Natural killer cell treated with Interleukin-12 subunit alpha and Interleukin-12 subunit beta and Interleukin-15 and Interleukin-18, amount 100 ng/mL, for 72 hours (primary cell): Measurements from ENCODE around the gene TMIE. TPM values are rescaled to one million over a fixed set of nuclear protein-coding genes. Genes with fewer than 3 reads are reported as not detected.
"Not testable (repeated sequence)": the region's sequence is repeated elsewhere in the genome, so short reads cannot be mapped to it uniquely, and the experiment has no call there.

Experiments
- ATAC-seq, 2 donors: fragments of 150-1000 bp; cut with Tn5 transposase in 1 of 2; sonication (Bioruptor Pico), chemical (Tn5 transposase) in 1 of 2; 2 replicates each; pipeline ENCODE4 v1.10.0; 2021
- DNase-seq: peaks from one replicate; pipeline ENCODE4 v3.0.0; 2022; ENCODE audit warnings: low spot score
- H3K27ac Mint-ChIP-seq, 2 donors: 1 replicate in 1 of 2; 2 replicates in 1 of 2; pipeline ENCODE4 v1.8.0; 2022; ENCODE audit warnings: mixed read lengths in 2 of 2, mild to moderate bottlenecking in 1 of 2, moderate library complexity in 1 of 2
- H3K27me3 Mint-ChIP-seq, 2 donors: 1 replicate in 1 of 2; 2 replicates in 1 of 2; pipeline ENCODE4 v1.8.0; 2022; ENCODE audit warnings: mixed read lengths in 2 of 2
- H3K36me3 Mint-ChIP-seq: one replicate; pipeline ENCODE4 v1.8.0; 2022; ENCODE audit warnings: mixed read lengths
- H3K4me1 Mint-ChIP-seq, 2 donors: 1 replicate in 1 of 2; 2 replicates in 1 of 2; pipeline ENCODE4 v1.8.0; 2022; ENCODE audit warnings: low read depth in 2 of 2, mixed read lengths in 2 of 2, mild to moderate bottlenecking in 1 of 2
- H3K4me3 Mint-ChIP-seq: one replicate; pipeline ENCODE4 v1.8.0; 2022; ENCODE audit warnings: mixed read lengths
- H3K9me3 Mint-ChIP-seq: 2 replicates; pipeline ENCODE4 v1.8.0; 2022; ENCODE audit warnings: mixed read lengths
- total RNA-seq, 2 donors: library from RNA; stranded (reverse); gene quantifications; one replicate each; pipeline ENCODE4 v1.2.3, GENCODE V29; 2022

The TMIE gene
- total RNA-seq, 2 donors from 2014 or later: not detected

DNA sequence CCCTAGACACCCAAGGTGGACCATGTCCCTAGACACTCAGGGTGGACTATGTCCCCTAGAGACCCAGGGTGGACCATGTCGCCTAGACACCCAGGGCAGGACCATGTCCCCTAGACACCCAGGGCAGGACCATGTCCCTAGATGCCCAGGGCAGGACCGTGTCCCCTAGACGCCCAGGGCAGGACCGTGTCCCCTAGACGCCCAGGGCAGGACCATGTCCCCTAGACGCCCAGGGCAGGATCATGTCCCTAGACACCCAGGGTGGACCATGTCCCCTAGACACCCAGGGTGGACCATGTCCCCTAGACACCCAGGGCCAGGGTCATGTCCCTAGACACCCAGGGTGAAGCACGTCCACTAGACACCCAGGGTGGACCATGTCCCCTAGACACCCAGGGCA is 3.2 kb downstream of the TMIE start:
- H3K4me1 Mint-ChIP-seq, DNase-seq, H3K27ac Mint-ChIP-seq, H3K36me3 Mint-ChIP-seq, ATAC-seq, H3K9me3 Mint-ChIP-seq, H3K27me3 Mint-ChIP-seq, H3K4me3 Mint-ChIP-seq: not testable (repeated sequence)

DNA sequence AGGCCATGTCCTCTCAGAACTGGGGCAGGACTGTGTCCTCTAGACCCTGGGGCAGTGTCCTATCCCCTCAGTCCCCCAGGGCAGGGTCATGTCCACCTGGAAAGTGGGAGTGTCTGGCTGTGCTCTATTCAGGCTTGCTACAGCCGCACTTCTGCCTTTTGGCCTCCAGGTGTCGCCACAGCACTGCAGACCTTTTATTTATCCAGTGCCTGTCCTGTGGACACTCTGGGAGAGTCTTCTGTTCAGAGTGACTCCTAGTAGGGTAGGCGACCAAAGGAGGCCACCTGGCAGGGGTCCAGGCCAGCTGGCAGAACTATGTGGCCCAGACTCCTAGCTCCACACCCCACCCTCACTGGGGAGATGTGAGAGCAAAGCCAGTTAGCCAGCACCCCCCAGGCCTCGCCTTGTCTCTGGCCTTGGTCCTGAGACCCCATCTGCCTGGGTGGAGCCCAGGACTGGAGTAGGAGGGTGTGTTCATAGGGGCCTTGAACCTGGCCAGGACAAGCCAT is 3.9 kb downstream of the TMIE start:
- Mint-ChIP-seq H3K4me3 (no peak overlapping the region), H3K9me3 (no peaks in the 10 kb centered on the region), H3K4me1 (no peaks in the 10 kb centered on the region), H3K27ac (no peak overlapping the region), H3K27me3 (peaks cover 9 to 10% of the 10 kb centered on the region in 2 donors), H3K36me3 (no peaks in the 10 kb centered on the region)
- DNase-seq (peak; percentile 70), ATAC-seq (peak; percentile 63 to 78)

DNA sequence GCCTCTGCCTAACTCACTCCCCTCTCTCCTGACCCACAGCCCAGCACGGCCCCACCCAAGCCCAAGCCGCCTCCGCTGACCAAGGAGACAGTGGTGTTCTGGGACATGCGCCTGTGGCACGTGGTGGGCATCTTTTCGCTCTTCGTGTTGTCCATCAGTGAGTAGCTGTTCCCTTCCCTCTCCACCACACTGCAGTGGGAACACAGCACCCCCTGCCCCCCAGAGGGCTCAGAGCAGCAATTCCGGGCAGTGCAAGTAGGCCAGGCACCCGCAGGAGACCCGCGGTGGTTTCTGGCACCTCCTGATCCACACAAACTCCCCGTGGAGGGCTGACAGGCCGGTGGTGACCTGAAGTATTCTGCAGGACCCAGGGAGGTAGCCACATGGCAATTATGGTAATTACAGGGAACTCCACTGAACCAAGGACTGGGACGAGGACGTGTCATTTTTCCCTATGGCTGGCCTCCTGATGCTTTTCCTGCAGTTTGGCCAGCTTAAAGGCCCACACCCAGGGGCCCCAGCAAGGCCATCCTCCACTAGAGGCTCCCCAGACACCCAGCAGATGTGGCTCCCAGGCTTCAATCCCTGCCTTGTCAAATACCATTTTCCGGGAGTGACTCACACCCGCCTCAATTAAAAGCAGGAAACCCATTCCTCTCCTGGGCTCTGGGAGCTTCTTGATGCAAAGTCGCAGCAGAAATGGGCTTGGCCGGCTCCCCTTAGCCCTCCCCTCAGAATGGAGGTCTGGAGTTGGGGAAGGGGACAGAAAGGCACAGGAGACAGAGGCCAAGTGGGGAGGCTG is 4.8 kb downstream of the TMIE start:
- Mint-ChIP-seq H3K9me3 (no peaks in the 10 kb centered on the region), H3K4me3 (no peak overlapping the region), H3K36me3 (no peaks in the 10 kb centered on the region), H3K27me3 (peaks cover 9 to 10% of the 10 kb centered on the region in 2 donors), H3K4me1 (no peaks in the 10 kb centered on the region), H3K27ac (no peak overlapping the region)
- no peak for ATAC-seq
- peak; percentile 20 for DNase-seq

DNA sequence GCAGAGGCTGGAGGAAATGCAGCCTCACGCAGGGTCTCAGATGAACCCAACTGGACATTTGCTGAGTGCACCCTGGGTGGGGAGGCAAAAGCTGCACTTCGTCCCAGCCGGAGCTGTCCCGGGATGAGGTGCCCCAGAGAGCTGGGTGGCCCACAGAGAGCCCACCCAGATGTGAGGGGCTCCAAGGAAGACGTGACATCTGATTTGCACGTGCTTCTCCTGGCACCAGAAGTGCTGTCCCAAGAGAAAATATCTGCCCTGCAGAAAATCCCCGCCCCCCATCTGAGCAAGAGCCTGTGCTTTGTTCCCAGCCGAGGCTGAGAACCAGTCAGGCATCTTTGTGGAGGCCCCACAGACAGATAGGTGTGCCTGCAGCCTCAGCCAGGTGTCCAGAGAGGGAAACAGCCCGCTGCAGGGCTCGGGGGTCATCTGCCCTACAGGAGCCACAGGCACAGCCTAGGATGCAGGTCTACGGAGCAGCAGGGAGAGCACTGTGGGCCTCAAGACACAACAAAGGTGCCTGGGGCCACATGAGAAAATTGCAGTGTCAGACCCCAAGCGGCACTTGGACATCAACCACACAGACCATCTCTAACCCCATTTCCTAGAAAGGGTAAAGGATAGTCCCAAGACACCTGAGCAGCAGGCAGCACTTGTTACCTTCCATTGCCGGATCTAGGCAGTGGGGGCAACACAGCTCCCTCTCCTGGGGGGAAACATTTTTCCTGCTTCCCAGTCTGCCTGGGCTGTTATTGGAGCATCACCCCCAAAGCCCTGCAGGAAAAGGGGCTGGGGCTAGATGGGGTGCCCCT is 5.8 kb downstream of the TMIE start:
- Mint-ChIP-seq H3K9me3 (no peaks in the 10 kb centered on the region), H3K4me3 (no peak overlapping the region), H3K27me3 (peaks cover 5 to 6% of the 10 kb centered on the region in 2 donors), H3K4me1 (no peaks in the 10 kb centered on the region), H3K36me3 (no peaks in the 10 kb centered on the region), H3K27ac (no peak overlapping the region)
- ATAC-seq (no peak), DNase-seq (peak; percentile 41)

GRCh38 chr3:46707601-46708011 is 6.4 kb downstream of the TMIE start:
- no peaks in the 10 kb centered on the region for H3K27me3 Mint-ChIP-seq
- no peak overlapping the region for H3K27ac Mint-ChIP-seq
- H3K9me3 Mint-ChIP-seq: no peaks in the 10 kb centered on the region
- H3K4me3 Mint-ChIP-seq: no peak overlapping the region
- no peak for DNase-seq
- ATAC-seq: no peak
- no peaks in the 10 kb centered on the region for H3K36me3 Mint-ChIP-seq
- no peaks in the 10 kb centered on the region for H3K4me1 Mint-ChIP-seq

DNA sequence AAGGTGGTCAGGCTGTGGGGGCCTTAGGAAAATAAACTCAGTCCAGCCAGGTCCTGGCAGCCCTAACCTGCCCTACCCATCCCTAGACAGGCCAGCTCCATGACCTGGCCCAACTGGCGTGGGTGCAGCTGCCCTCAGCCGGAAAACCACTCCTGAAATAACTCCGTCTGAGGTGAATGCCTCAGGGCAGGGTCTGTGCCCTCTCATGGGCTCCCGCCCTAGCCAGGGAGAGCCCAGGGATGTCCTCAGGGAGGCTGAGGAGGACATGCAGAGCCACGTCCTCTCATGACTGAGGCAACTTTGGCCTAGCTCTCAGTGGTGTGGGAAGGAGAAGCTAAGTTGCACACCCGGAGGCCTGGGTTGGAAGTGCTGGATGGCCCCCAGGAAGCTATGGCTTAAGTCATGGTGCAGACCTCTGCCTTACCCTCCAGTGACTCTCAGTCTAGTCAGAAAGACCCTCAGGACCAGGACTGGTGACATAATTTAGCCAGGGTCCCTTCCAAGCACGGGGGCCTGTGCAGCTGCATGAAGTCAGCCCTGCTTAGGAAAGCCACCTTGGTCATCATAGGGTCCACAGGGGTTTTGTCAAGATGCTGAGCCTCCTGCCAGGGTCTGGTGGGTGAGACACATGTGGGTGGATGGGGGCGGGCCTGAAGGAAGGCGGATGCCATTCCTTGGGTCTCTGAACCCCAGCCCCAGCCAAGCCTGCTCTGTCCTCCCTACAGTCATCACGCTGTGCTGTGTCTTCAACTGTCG is 7.4 kb downstream of the TMIE start:
- no peak overlapping the region for H3K4me3 Mint-ChIP-seq
- DNase-seq (no peak), ATAC-seq (no peak)
- H3K36me3 Mint-ChIP-seq: no peaks in the 10 kb centered on the region
- H3K27me3 Mint-ChIP-seq: peaks cover 0 to 2% of the 10 kb centered on the region in 2 donors
- no peaks in the 10 kb centered on the region for H3K9me3 Mint-ChIP-seq
- no peaks in the 10 kb centered on the region for H3K4me1 Mint-ChIP-seq
- H3K27ac Mint-ChIP-seq: no peak overlapping the region

DNA sequence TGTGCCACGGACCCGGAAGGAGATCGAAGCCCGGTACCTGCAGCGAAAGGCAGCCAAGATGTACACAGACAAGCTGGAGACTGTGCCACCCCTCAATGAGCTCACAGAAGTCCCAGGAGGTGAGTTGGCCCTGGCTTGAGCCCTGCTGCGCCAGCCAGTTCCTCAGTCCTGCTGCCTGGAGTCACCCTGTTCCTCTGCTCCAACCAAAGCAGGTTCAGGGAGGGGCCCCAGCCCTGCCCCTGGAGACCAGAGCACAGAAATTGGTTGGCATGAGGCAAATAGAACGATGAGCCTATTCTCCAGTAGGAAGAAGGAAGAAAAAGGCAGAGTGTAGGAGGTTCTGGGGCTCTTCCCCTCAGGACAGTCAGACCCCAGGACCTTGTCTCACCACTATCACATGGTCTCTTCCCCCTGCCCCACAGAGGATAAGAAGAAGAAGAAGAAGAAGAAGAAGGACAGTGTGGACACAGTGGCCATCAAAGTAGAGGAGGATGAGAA is 8.0 kb downstream of the TMIE start:
- ATAC-seq (no peak), DNase-seq (no peak)
- H3K27me3 Mint-ChIP-seq: peaks cover 0 to 2% of the 10 kb centered on the region in 2 donors
- H3K27ac Mint-ChIP-seq: no peak overlapping the region
- no peak overlapping the region for H3K4me3 Mint-ChIP-seq
- H3K4me1 Mint-ChIP-seq: no peaks in the 10 kb centered on the region
- no peaks in the 10 kb centered on the region for H3K9me3 Mint-ChIP-seq
- no peaks in the 10 kb centered on the region for H3K36me3 Mint-ChIP-seq

GRCh38 chr3:46709721-46710120 is 8.5 kb downstream of the TMIE start:
- no peaks in the 10 kb centered on the region for H3K36me3 Mint-ChIP-seq
- no peaks in the 10 kb centered on the region for H3K9me3 Mint-ChIP-seq
- H3K27ac Mint-ChIP-seq: no peak overlapping the region
- H3K4me1 Mint-ChIP-seq: no peaks in the 10 kb centered on the region
- ATAC-seq (no peak), DNase-seq (no peak)
- peaks cover 0 to 2% of the 10 kb centered on the region in 2 donors for H3K27me3 Mint-ChIP-seq
- no peak overlapping the region for H3K4me3 Mint-ChIP-seq

DNA sequence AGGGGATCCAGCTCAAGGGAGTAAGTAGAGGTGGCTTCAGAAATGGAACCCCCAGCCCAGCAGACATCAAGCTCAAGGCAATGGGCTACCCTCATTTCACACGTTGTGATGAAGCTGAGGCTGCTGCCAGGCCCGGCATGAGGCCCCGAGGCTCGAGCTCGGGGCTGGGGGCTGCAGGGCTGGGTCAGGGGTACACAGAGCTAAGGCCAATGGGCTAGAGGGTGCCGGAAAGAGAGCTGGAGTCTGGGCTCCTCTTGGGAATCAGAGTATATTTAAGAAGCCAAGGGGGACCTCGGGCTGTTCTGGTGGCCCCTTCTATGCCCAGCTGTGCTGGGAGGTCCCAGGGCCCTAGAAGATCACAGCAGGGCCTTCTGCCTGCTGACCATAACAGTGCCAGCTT is 9.0 kb downstream of the TMIE start:
- H3K4me3 Mint-ChIP-seq: no peak overlapping the region
- H3K4me1 Mint-ChIP-seq: no peaks in the 10 kb centered on the region
- ATAC-seq (no peak), DNase-seq (no peak)
- no peaks in the 10 kb centered on the region for H3K36me3 Mint-ChIP-seq
- H3K27ac Mint-ChIP-seq: no peak overlapping the region
- no peaks in the 10 kb centered on the region for H3K9me3 Mint-ChIP-seq
- H3K27me3 Mint-ChIP-seq: peaks cover 0 to 2% of the 10 kb centered on the region in 2 donors

GRCh38 chr3:46710671-46711295 is 9.6 kb downstream of the TMIE start:
- Mint-ChIP-seq H3K4me3 (no peak overlapping the region), H3K27me3 (peaks cover 0 to 2% of the 10 kb centered on the region in 2 donors), H3K36me3 (no peaks in the 10 kb centered on the region), H3K9me3 (no peaks in the 10 kb centered on the region), H3K27ac (no peak overlapping the region), H3K4me1 (no peaks in the 10 kb centered on the region)
- no peak for ATAC-seq
- DNase-seq: no peak

DNA sequence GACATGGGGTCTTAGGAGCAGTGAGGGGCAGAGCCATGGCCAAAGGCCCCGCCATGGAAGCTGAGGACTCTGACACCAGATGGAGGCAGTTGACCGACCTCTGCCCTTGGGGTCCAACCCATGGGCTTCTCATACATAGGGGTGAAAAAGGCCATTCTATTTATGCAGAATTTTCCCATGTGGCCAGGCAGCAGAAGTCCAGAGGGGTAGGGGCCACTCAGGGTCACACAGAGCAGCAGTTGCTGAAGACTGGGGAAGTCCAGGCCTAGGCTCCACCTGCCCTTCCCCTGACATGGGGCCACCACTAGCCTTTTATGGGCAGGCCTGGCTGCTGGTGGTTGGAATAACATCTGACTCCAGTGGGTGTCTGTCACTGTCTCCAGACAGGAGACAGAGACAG is 10.1 kb downstream of the TMIE start:
- Mint-ChIP-seq H3K4me3 (no peak overlapping the region), H3K27ac (no peak overlapping the region), H3K36me3 (no peaks in the 10 kb centered on the region), H3K9me3 (no peaks in the 10 kb centered on the region), H3K27me3 (peaks cover 0 to 2% of the 10 kb centered on the region in 2 donors), H3K4me1 (no peaks in the 10 kb centered on the region)
- ATAC-seq: no peak
- no peak for DNase-seq

DNA sequence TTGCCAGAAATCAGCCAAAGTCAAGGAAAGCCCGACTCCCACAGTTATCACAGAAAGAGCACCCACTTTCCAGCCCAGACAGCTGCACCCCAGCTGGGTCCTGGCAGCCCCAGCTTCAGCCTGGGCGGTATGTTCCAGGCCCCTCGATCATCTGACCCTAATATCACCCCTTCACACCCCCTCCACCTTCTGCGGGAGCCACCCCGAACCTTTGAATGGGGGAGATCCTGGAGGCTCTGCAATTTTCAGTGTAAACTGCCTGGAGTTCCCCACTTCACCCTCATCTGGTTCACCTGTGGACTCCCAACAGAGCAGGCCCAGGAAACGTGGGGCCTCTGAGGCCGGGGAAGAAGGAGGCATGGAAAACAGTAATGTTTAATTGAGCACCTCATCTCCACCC is 10.6 kb downstream of the TMIE start:
- Mint-ChIP-seq H3K36me3 (no peaks in the 10 kb centered on the region), H3K4me3 (no peak overlapping the region), H3K9me3 (no peaks in the 10 kb centered on the region), H3K27me3 (peaks cover 0 to 2% of the 10 kb centered on the region in 2 donors), H3K27ac (no peak overlapping the region), H3K4me1 (no peaks in the 10 kb centered on the region)
- no peak for DNase-seq
- no peak for ATAC-seq
